ENCODE measurements around the gene SHF.

- TF ChIP-seq TAF1 (IDR thresholded peaks at IDR 0.05; ENCODE audit: borderline replicate concordance, low read depth, low read length) (no peak), POLR2AphosphoS5 (IDR thresholded peaks at IDR 0.05; ENCODE audit: low read depth, low read length) (no peak), POLR2A (IDR thresholded peaks at IDR 0.05; ENCODE audit: low read depth, low read length) (no peak)
Observed at GRCh38 chr15:45128971-45129639, 58.7 kb downstream of the SHF start.

All from GM12892 (cell line).